IMR-90 (cell line): ENCODE data around the gene TICAM2. TPM values are rescaled to one million over a fixed set of nuclear protein-coding genes. Genes with fewer than 3 reads are reported as not detected.

Experiments used
- ATAC-seq: fragments of 200-7000 bp; cut with Tn5 transposase; 2 replicates; pipeline ENCODE4 v1.9.1; 2020; ENCODE audit warnings: low read depth, mild to moderate bottlenecking, moderate library complexity
- BruUV-seq: library from RNA; stranded (reverse); fragments of 400-500 nt; replicated peaks from 2 replicates; lab custom pipeline; 2021; lab: Mats Ljungman, UMichigan
- CTCF ChIA-PET: fragments of 300-600 bp; formaldehyde crosslinking; extraction: SDS; loops from one replicate; lab custom pipeline; 2021; ENCODE audit warnings: antibody characterized with exemption; lab: Yijun Ruan, JAX
- POLR2A ChIA-PET: fragments of 300-600 bp; sonication (Branson Sonifier 250); formaldehyde crosslinking; loops from one replicate; lab custom pipeline; 2022; ENCODE audit warnings: antibody characterized with exemption; ENCODE audit not compliant: unreplicated experiment; lab: Charles Lee
- DNase-seq: peaks from one replicate; pipeline ENCODE4 v3.0.0; 2013
- H2AFZ ChIP-seq: replicated peaks from 2 replicates; pipeline ENCODE3; 2013; ENCODE audit warnings: low read length, mild to moderate bottlenecking; ENCODE audit not compliant: poor library complexity
- H2AK5ac ChIP-seq: 2 replicates; pipeline ENCODE4 v1.6.1; 2013; ENCODE audit warnings: low read depth, low read length, inconsistent platforms
- H2AK9ac ChIP-seq: replicated peaks from 2 replicates; pipeline ENCODE3; 2013; ENCODE audit warnings: mild to moderate bottlenecking, low read depth, low read length, moderate library complexity; ENCODE audit not compliant: poor library complexity
- H2BK120ac ChIP-seq: 2 replicates; pipeline ENCODE4 v1.6.1; 2013; ENCODE audit warnings: low read depth, low read length, inconsistent platforms
- H2BK15ac ChIP-seq: 3 replicates; pipeline ENCODE4 v1.6.1; 2013; ENCODE audit warnings: low read depth, low read length, inconsistent platforms
- H2BK20ac ChIP-seq: 2 replicates; pipeline ENCODE4 v1.6.1; 2013; ENCODE audit warnings: low read depth, mild to moderate bottlenecking, inconsistent platforms, low read length, moderate library complexity
- H2BK5ac ChIP-seq: 2 replicates; pipeline ENCODE4 v1.6.1; 2013; ENCODE audit warnings: mild to moderate bottlenecking, low read depth, low read length, inconsistent platforms; ENCODE audit not compliant: poor library complexity, severe bottlenecking
- H3K14ac ChIP-seq: replicated peaks from 2 replicates; pipeline ENCODE4 v1.6.1; 2013; ENCODE audit warnings: low read depth, low read length, inconsistent platforms
- H3K18ac ChIP-seq: 2 replicates; pipeline ENCODE4 v1.6.1; 2013; ENCODE audit warnings: low read depth, low read length, control low read depth
- H3K23ac ChIP-seq: 2 replicates; pipeline ENCODE4 v1.6.1; 2013; ENCODE audit warnings: low read depth, low read length, inconsistent platforms
- H3K27ac ChIP-seq: 2 replicates; pipeline ENCODE4 v1.5.1; 2013; ENCODE audit warnings: mild to moderate bottlenecking, control low read depth, low read length; ENCODE audit not compliant: insufficient read depth
- H3K27me3 ChIP-seq: 2 replicates; pipeline ENCODE4 v1.6.1; 2013; ENCODE audit warnings: low read length; ENCODE audit not compliant: control insufficient read depth, insufficient read depth
- H3K36me3 ChIP-seq: 2 replicates; pipeline ENCODE4 v1.6.1; 2013; ENCODE audit warnings: low read length, mixed read lengths; ENCODE audit not compliant: control insufficient read depth, insufficient read depth
- H3K4ac ChIP-seq: 2 replicates; pipeline ENCODE4 v1.6.1; 2013; ENCODE audit warnings: low read depth, low read length, inconsistent platforms
- H3K4me1 ChIP-seq: 2 replicates; pipeline ENCODE4 v1.6.1; 2013; ENCODE audit warnings: low read length, mixed read lengths; ENCODE audit not compliant: control insufficient read depth, insufficient read depth
- H3K4me2 ChIP-seq: 2 replicates; pipeline ENCODE4 v1.6.1; 2013; ENCODE audit warnings: low read depth, mild to moderate bottlenecking, control low read depth, low read length, moderate library complexity
- H3K4me3 ChIP-seq: 2 replicates; pipeline ENCODE4 v1.5.1; 2013; ENCODE audit warnings: low read depth, mild to moderate bottlenecking, control low read depth, low read length, moderate library complexity; ENCODE audit not compliant: insufficient read depth
- H3K56ac ChIP-seq: 2 replicates; pipeline ENCODE4 v1.6.1; 2013; ENCODE audit warnings: low read length, inconsistent platforms; ENCODE audit not compliant: insufficient read depth; ENCODE audit errors: extremely low read depth
- H3K79me1 ChIP-seq, 2 experiments: 2 replicates each; pipeline ENCODE4 v1.6.1; 2013; ENCODE audit warnings: low read length in 2 of 2, inconsistent platforms in 1 of 2, low read depth in 1 of 2
- H3K9ac ChIP-seq: 2 replicates; pipeline ENCODE4 v1.6.1; 2013; ENCODE audit warnings: low read depth, low read length, control low read depth
- H3K9me1 ChIP-seq: 2 replicates; pipeline ENCODE4 v1.6.1; 2013; ENCODE audit warnings: low read length, inconsistent platforms; ENCODE audit not compliant: insufficient read depth
- H3K9me3 ChIP-seq: 2 replicates; pipeline ENCODE4 v1.6.1; 2013; ENCODE audit warnings: low read length; ENCODE audit not compliant: control insufficient read depth, insufficient read depth
- H4K20me1 ChIP-seq: 2 replicates; pipeline ENCODE4 v1.6.1; 2013; ENCODE audit warnings: low read length, inconsistent platforms; ENCODE audit not compliant: insufficient read depth
- H4K5ac ChIP-seq: 2 replicates; pipeline ENCODE4 v1.6.1; 2013; ENCODE audit warnings: mild to moderate bottlenecking, low read depth, low read length, control low read depth
- H4K8ac ChIP-seq, 2 experiments: 2 replicates each; pipeline ENCODE4 v1.6.1; 2013; ENCODE audit warnings: low read depth in 2 of 2, low read length in 2 of 2, control low read depth in 1 of 2, inconsistent platforms in 1 of 2
- H4K91ac ChIP-seq: 2 replicates; pipeline ENCODE4 v1.6.1; 2013; ENCODE audit warnings: low read depth, low read length, inconsistent platforms; ENCODE audit not compliant: insufficient read depth
- FOS ChIP-seq: fragments of 150-350 bp; IDR thresholded peaks from 2 replicates; pipeline ENCODE4 v1.6.1; 2016; ENCODE audit warnings: low read depth, low read length
- MAFK ChIP-seq: IDR thresholded peaks from 2 replicates; pipeline ENCODE4 v1.6.1; 2012; ENCODE audit warnings: low read depth, low read length, improper control_type of control experiment
- MXI1 ChIP-seq: IDR thresholded peaks from 2 replicates; pipeline ENCODE4 v1.6.1; 2012; ENCODE audit warnings: low read depth, mild to moderate bottlenecking, low read length, moderate library complexity, borderline replicate concordance
- RFX5 ChIP-seq: IDR thresholded peaks from 2 replicates; pipeline ENCODE4 v1.8.0; 2012; ENCODE audit warnings: low read depth, mild to moderate bottlenecking, low read length, moderate library complexity
- WGBS, 2 experiments: methylation state at CpG; one replicate each; pipeline versions ENCODE4 v1.1.5 to v1.1.7; 2013; ENCODE audit warnings: missing lambda C conversion rate in 2 of 2; ENCODE audit not compliant: insufficient read length in 1 of 2; ENCODE audit errors: extremely low coverage in 2 of 2; 5-methylcytosine and 5-hydroxymethylcytosine counted together
- dilution Hi-C: fragments of 300-500 bp; cut with HindIII; formaldehyde crosslinking; loops from one replicate; pipeline ENCODE4 v1.14.3; 2018; ENCODE audit warnings: low sequenced_read_pairs; ENCODE audit not compliant: unreplicated experiment
- in situ Hi-C: fragments of 300-500 bp; cut with MboI; formaldehyde crosslinking; loops from 3 replicates; pipeline ENCODE4 v1.14.3; 2019; ENCODE audit warnings: low sequenced_read_pairs, inconsistent platforms, mixed read lengths
- intact Hi-C: fragments of 100-400 bp; cut with micrococcal nuclease; formaldehyde crosslinking; loops from 2 replicates; pipeline ENCODE4 v1.10.0; 2022
- polyA plus RNA-seq, 3 experiments: library from polyadenylated mRNA; depleted of rRNA; stranded (reverse); fragments of >200 nt; gene quantifications; 2 replicates each; pipeline ENCODE4 v1.2.3, GENCODE V29; 2012; ENCODE audit warnings: low replicate concordance in 1 of 3
- total RNA-seq: library from RNA; depleted of rRNA; stranded (reverse); fragments of >200 nt; gene quantifications from 2 replicates; pipeline ENCODE4 v1.2.3, GENCODE V29; 2012

TICAM2 gene
- total and polyA plus RNA-seq, 2 of the 4 experiments (the other 2 are of a cell fraction) = 2.9 to 4.3 TPM

- TF ChIP-seq RFX5 (no peak), MXI1 (no peak), FOS (peak; percentile 62), MAFK (no peak)
- Histone ChIP-seq H4K5ac (no peak overlapping the region), H3K4me3 (peak overlapping the region; percentile 94; the same call in 1 of the 2 replicates), H2AFZ (no peak overlapping the region), H3K4ac (peak overlapping the region; percentile 6; the same call in 1 of the 2 replicates), H2BK15ac (no peak overlapping the region), H2BK120ac (0 out of 2 replicates have a peak overlapping the region, but pooled peaks have one; percentile 1), H2AK9ac (no peak overlapping the region), H3K79me1 (peaks cover 14 to 50% of the 10 kb centered on the region in 2 experiments), H3K9me3 (no peaks in the 10 kb centered on the region), H3K9ac (no peak overlapping the region; the same call in 1 of the 2 replicates), H3K14ac (0 out of 2 replicates have a peak overlapping the region, but pooled peaks have one; percentile 38), H2BK20ac (no peak overlapping the region), H4K8ac (no peak overlapping the region), H2BK5ac (peak overlapping the region; percentile 22), H3K27ac (peak overlapping the region; percentile 40; the same call in 1 of the 2 replicates), H4K20me1 (peaks cover 6% of the 10 kb centered on the region; the same call in 1 of the 2 replicates), H3K4me1 (peaks cover 6% of the 10 kb centered on the region), H2AK5ac (no peak overlapping the region), H3K18ac (peak overlapping the region; percentile 21; the same call in 1 of the 2 replicates), H3K23ac (peak overlapping the region; percentile 78; the same call in 1 of the 2 replicates), H4K91ac (no peak overlapping the region), H3K36me3 (no peaks in the 10 kb centered on the region), H3K56ac (no peak overlapping the region), H3K9me1 (0 out of 2 replicates have a peak, but pooled peaks cover 2% of the 10 kb centered on the region), H3K4me2 (peak overlapping the region; percentile 97), H3K27me3 (no peaks in the 10 kb centered on the region)
- ATAC-seq (0 out of 2 replicates have a peak, but pooled peaks have one; percentile 2), DNase-seq (peak; percentile 63)
- no CpG with 5 or more reads among the region's 3 CpGs for WGBS, 2 experiments
- no TSS peak for BruUV-seq
- dilution Hi-C loops (no loop called here), in situ Hi-C loops (loop anchor here (25.0 kb wide), 1 partner anchor 1363 kb away; no protein-coding TSS in a partner anchor), intact Hi-C loops (no loop called here)
- POLR2A ChIA-PET = no interaction called here
- CTCF ChIA-PET = interaction anchor here (1.1 kb wide), 1 partner anchor 23 kb away, joined by 4 read pairs; no protein-coding TSS in a partner anchor
Measured at GRCh38 chr5:115600766-115601165, 1.5 kb downstream of the TICAM2 start.
